Measurements from ENCODE around the gene C6orf89.

The C6orf89 gene

GRCh38 chr6:36884610-36885009 is 1.1 kb upstream of the C6orf89 start:
- TF ChIP-seq, protein P1, sequence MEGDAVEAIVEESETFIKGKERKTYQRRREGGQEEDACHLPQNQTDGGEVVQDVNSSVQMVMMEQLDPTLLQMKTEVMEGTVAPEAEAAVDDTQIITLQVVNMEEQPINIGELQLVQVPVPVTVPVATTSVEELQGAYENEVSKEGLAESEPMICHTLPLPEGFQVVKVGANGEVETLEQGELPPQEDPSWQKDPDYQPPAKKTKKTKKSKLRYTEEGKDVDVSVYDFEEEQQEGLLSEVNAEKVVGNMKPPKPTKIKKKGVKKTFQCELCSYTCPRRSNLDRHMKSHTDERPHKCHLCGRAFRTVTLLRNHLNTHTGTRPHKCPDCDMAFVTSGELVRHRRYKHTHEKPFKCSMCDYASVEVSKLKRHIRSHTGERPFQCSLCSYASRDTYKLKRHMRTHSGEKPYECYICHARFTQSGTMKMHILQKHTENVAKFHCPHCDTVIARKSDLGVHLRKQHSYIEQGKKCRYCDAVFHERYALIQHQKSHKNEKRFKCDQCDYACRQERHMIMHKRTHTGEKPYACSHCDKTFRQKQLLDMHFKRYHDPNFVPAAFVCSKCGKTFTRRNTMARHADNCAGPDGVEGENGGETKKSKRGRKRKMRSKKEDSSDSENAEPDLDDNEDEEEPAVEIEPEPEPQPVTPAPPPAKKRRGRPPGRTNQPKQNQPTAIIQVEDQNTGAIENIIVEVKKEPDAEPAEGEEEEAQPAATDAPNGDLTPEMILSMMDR (IDR thresholded peaks at IDR 0.05), result no peak

DNA sequence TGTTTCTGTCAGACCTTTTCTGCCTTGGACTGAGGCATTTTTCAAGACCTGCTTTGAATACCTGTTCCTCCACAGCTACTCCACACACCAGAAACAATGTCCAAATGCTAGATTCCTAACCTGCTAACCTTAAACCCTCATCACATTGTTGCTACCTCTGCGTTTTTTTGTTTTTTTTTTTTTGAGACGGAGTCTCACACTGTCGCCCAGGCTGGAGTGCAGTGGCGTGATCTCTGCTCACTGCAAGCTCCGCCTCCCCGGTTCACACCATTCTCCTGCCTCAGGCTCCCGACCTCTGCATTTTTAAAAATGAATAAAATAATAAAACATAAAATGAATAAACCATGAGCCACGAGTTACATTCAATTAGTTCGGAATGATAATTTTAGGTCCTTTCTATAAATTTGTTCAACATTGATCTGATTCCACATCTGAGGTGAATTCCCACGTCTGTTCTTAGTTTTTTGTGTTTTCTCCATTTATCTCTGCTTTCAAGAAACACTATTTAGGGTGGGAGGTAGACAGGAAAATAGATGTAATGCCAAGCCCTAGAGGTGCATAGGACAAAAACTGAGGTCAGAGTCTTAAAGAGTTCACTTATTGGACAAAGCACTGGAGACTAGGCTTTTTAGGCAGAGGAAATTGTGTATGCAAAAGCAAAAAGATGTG is 1.3 kb downstream of the C6orf89 start:
- TF ChIP-seq, protein P1 (IDR thresholded peaks at IDR 0.05), result no peak

DNA sequence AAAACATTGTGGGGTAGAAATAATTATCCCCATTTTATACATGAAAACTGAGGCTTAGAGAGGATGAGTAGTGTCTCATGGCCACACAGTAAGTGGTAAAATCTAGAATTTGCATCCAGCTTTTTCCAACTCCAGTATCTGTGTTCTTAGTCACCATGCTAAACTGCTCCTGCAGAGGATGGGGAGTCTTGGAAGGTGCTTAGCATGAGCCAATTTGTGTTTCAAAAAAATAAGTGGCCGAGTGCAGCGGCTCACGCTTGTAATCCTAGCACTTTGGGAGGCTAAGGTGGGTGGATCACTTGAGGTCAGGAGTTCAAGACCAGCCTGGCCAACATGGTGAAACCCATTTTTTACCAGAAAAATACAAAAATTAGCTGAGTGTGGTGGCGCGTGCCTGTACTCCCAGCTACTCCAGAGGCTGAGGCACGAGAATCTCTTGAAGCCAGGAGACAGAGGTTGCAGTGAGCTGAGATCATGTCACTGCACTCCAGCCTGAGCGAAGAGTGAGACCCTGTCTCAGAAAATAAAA is 2.4 kb downstream of the C6orf89 start:
- TF ChIP-seq, protein P1 (IDR thresholded peaks at IDR 0.05), result no peak

DNA sequence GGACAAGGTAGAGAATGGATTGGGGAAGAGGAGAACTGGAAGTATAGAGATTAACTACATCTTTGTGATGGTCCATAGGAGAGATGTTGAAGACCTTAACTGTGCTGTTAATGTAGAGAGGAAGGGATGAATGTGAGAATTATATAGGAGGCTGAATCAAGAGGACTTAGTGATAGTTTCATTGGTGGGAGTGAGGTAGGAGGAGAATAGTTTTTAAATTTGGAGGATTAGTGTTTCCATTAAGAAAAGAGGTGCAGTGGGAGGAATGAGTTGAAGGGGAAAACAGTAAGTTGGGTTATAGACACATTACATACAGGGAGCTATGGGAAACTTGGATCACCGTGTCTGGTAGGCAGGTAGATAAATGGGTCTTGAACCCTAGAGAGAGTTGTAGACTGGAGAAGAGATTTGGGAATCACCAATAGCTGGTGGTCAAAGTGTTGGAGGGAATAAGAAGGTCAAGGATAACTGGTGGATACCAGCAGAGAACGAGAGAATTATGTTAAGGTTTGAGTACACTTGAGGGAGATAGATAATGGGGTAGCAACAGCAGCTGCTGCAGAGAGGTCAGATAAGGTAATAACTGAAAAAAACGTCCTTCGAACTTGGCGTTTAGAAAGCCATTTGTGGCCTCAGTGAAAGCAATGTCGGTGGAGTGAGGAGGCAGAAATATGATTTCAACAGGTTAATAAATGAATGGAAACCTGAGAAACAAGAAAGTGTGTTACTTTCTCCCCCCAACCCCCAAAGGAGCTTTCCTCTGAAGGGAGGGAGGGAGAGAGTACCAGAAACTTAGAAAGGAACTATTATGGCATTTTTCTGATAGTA is 3.1 kb downstream of the C6orf89 start:
- TF ChIP-seq, protein P1 (IDR thresholded peaks at IDR 0.05), result no peak

DNA sequence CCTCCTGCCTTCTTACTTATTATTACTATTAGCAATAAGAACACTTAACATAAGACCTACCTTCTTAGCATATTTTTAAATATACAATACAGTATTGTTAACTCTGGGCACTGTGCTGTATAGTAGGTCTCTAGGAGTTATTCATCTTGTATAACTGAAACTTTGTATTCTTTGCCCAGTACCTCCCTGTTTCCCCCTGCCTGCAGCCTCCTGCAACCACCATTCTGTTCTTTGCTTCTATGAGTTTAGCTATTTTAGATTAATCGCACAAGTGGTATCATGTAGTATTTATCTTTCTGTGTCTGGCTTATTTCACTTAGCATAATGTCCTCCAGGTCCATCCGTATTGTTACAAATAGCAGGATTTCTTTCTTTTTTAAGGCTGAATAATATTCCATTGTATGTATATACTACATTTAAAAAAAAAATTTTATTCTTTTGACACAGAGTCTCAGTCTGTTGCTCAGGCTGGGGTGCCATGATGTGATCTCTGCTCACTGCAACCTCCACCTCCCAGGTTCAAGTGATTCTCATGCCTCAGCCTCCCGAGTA is 4.4 kb downstream of the C6orf89 start:
- TF ChIP-seq, protein P1 (IDR thresholded peaks at IDR 0.05), result no peak

GRCh38 chr6:36893976-36894932 is 8.5 kb downstream of the C6orf89 start:
- TF ChIP-seq, protein P1 (IDR thresholded peaks at IDR 0.05), result no peak

GRCh38 chr6:36897609-36898008 is 11.9 kb downstream of the C6orf89 start:
- TF ChIP-seq, protein P1 (IDR thresholded peaks at IDR 0.05), result no peak

Data from LNCAP (cell line).